HEK293 (cell line): ENCODE measurements around the gene KRTAP10-10.

Source experiments
- CTCF ChIP-seq: fragments of 450-650 bp; formaldehyde crosslinking; IDR thresholded peaks from 2 replicates; pipeline ENCODE4 v1.5.1; 2016; ENCODE audit warnings: missing biosample characterization, missing genetic modification characterization
- KLF10 ChIP-seq: fragments of 450-650 bp; IDR thresholded peaks from 2 replicates; pipeline ENCODE4 v1.5.1; 2018; ENCODE audit warnings: missing biosample characterization, mild to moderate bottlenecking, missing genetic modification characterization

GRCh38 chr21:44636209-44637017, 743 bp upstream of the KRTAP10-10 start:
- TF ChIP-seq CTCF (no peak), KLF10 (tag by site-specific recombination) (no peak)
